Thyroid gland (tissue), 4 donors: Measurements from ENCODE around the gene TBC1D17. TPM values are rescaled to one million over a fixed set of nuclear protein-coding genes. Genes with fewer than 3 reads are reported as not detected.

Experiments
- DNase-seq, 2 donors: peaks; one replicate each; pipeline ENCODE4 v3.0.0-alpha.2; 2019
- H3K27ac ChIP-seq, 3 donors: fragments of 200-600 bp; sonication (generic); 1 replicate in 2 of 3; 2 replicates in 1 of 3; pipeline ENCODE4 v1.5.1; 2016 to 2019; ENCODE audit warnings: mild to moderate bottlenecking in 1 of 3, moderate library complexity in 1 of 3
- H3K27me3 ChIP-seq: fragments of 200-600 bp; sonication (generic); one replicate; pipeline ENCODE4 v1.5.1; 2019
- H3K36me3 ChIP-seq, 2 donors: fragments of 200-600 bp; sonication (generic); one replicate each; pipeline ENCODE4 v1.5.1; 2016 to 2019
- H3K4me1 ChIP-seq, 2 donors: fragments of 200-600 bp; sonication (generic); one replicate each; pipeline ENCODE4 v1.5.1; 2017 to 2019
- H3K4me3 ChIP-seq, 3 donors: fragments of 200-600 bp; sonication (generic); replicated peaks in 1 of 3; 1 replicate in 2 of 3; 2 replicates in 1 of 3; pipeline ENCODE4 v1.5.1; 2016; ENCODE audit warnings: mild to moderate bottlenecking in 1 of 3
- H3K9me3 ChIP-seq: fragments of 200-600 bp; sonication (generic); one replicate; pipeline ENCODE4 v1.5.1; 2017
- POLR2A ChIP-seq, 2 donors: fragments of 450-650 bp; IDR thresholded peaks; one replicate each; pipeline ENCODE4 v1.6.1; 2017; ENCODE audit warnings: antibody characterized with exemption in 2 of 2, mild to moderate bottlenecking in 2 of 2, moderate library complexity in 1 of 2
- WGBS, 2 donors: methylation state at CpG; one replicate each; pipeline ENCODE4 v1.1.5; 2017; 5-methylcytosine and 5-hydroxymethylcytosine counted together
- intact Hi-C: fragments of 100-400 bp; cut with DNase I; formaldehyde crosslinking; loops from one replicate; pipeline ENCODE4 v1.15.1; 2023
- total RNA-seq, 4 donors: library from RNA; depleted of rRNA; stranded (reverse); fragments of >200 nt; gene quantifications; one replicate each; pipeline ENCODE4 v1.2.3, GENCODE V29; 2016
- TF ChIP-seq, protein P1 (sequence below), 6 experiments: fragments of 200-600 bp in 3 of 6; fragments of 450-650 bp in 3 of 6; sonication (generic) in 3 of 6; IDR thresholded peaks; one replicate each; pipeline ENCODE4 v1.5.1; 2016 to 2019; ENCODE audit warnings: antibody characterized with exemption in 6 of 6, mild to moderate bottlenecking in 2 of 6, inconsistent platforms in 1 of 6, moderate library complexity in 1 of 6

TBC1D17 gene
- total RNA-seq, 4 donors from 2014 or later = 28.5 to 41.9 (median 39.7) TPM

DNA sequence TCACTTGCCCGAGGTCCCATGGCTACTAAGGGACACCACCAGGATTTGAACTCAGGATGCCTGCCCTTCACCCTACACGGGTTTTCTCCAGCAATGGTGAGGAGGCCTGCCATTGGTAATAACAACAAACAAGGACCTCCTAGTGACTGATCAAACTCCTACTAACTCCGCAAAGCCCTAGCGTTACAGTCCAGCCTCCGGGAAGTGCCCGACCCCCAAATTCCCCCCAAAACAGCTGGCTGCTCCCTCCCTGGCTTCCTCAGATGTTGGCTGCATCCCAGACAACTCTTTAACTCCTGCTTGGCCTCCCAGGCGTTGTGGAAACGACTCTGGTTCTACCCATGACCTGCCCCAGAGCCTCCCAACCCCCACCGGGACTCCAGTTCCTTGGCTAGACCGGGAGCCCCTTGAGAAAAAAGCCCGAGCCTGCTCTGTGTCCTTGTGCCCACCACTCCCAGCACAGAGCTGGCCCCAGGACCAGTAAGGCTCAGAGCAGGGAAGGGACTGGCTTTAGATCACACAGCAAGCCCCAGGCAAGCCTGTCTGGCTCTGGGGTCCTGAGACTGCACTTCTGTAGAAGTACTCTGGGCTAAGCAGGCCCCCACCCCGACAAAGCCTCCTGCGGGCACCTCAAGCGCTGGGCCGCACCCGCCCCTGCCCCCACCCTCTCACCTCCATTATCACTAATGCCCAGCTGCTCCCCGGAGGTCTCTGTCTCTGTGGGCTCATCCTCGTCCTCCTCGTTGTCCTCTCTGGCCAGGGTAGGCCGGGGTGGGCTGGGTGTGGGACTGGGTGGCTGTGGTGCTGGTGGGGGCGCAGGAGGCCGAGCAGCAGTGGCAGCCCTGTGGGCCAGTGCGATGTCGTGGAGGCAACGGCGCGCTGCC lies 5.0 kb upstream of the TBC1D17 start:
- H3K27me3 ChIP-seq = no peaks in the 10 kb centered on the region
- peaks cover 3 to 7% of the 10 kb centered on the region in 2 donors for H3K36me3 ChIP-seq
- no peak for DNase-seq
- no peaks in the 10 kb centered on the region for H3K9me3 ChIP-seq
- TF ChIP-seq POLR2A (IDR thresholded peaks at IDR 0.05) = no peak
- TF ChIP-seq, protein P1, sequence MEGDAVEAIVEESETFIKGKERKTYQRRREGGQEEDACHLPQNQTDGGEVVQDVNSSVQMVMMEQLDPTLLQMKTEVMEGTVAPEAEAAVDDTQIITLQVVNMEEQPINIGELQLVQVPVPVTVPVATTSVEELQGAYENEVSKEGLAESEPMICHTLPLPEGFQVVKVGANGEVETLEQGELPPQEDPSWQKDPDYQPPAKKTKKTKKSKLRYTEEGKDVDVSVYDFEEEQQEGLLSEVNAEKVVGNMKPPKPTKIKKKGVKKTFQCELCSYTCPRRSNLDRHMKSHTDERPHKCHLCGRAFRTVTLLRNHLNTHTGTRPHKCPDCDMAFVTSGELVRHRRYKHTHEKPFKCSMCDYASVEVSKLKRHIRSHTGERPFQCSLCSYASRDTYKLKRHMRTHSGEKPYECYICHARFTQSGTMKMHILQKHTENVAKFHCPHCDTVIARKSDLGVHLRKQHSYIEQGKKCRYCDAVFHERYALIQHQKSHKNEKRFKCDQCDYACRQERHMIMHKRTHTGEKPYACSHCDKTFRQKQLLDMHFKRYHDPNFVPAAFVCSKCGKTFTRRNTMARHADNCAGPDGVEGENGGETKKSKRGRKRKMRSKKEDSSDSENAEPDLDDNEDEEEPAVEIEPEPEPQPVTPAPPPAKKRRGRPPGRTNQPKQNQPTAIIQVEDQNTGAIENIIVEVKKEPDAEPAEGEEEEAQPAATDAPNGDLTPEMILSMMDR (IDR thresholded peaks at IDR 0.05) = no peak
- H3K4me3 ChIP-seq = no peak overlapping the region
- no peak overlapping the region for H3K27ac ChIP-seq
- intact Hi-C loops = loop anchor here (10.0 kb wide), 1 partner anchor 108 kb away; the partner anchor contains the start of genes AP2A1 and TSKS
- WGBS, 2 donors = 83 to 88% methylated on average over 16 to 26 of the region's 27 CpGs
- peaks cover 25 to 36% of the 10 kb centered on the region in 2 donors for H3K4me1 ChIP-seq

DNA sequence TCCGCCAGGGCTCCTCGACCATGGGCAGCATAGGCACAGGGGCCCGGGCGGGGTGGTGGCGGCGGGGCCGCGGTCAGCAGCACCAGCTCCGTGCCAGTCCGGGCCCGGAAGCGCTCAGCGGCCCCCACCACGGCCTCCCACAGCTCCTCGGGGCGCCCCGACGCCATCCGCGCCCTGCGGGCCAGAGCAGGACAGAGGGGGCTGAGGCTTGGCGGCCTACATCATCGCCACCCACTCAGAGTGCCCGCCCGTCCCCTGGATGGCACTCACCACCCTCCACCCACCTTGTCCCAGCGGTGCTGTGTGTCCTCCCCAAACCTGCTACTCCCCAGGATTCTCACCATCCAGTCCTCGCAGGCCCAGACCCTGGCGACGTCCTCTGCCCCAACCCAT lies 4.4 kb upstream of the TBC1D17 start:
- DNase-seq = no peak
- Histone ChIP-seq H3K36me3 (peaks cover 3 to 7% of the 10 kb centered on the region in 2 donors), H3K4me3 (no peak overlapping the region), H3K9me3 (no peaks in the 10 kb centered on the region), H3K27ac (no peak overlapping the region), H3K4me1 (peaks cover 27 to 36% of the 10 kb centered on the region in 2 donors), H3K27me3 (no peaks in the 10 kb centered on the region)
- intact Hi-C loops = loop anchor here (10.0 kb wide), 1 partner anchor 108 kb away; the partner anchor contains the start of genes AP2A1 and TSKS
- TF ChIP-seq, protein P1 (IDR thresholded peaks at IDR 0.05) = no peak
- WGBS, 2 donors = 96% methylated on average over 6 to 29 of the region's 29 CpGs

DNA sequence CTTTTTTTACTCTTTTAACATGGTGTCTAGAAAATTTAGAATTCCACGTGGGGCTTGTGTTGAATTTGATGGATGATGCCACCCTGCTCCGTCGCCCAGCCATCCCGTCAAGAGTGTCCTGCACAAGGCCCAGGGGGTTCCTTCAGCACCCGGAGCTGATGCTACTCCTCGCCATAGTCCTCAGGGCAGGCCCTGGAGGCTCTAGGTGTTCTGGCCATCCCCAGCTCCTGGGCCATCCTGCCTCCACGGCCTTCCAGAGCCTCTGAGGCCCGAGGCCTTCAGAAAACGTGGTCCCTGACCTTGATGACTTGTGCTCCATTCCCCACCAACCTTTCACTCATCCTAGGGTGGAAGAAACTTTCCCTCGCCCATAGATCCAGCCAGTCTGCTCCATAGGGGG lies 3.7 kb upstream of the TBC1D17 start:
- intact Hi-C loops = loop anchor here (10.0 kb wide), 1 partner anchor 109 kb away; the partner anchor contains the start of genes AP2A1 and TSKS
- H3K9me3 ChIP-seq = no peaks in the 10 kb centered on the region
- no peak for DNase-seq
- no peaks in the 10 kb centered on the region for H3K27me3 ChIP-seq
- TF ChIP-seq POLR2A (IDR thresholded peaks at IDR 0.05) = no peak
- TF ChIP-seq, protein P1 (IDR thresholded peaks at IDR 0.05) = no peak
- peaks cover 3 to 7% of the 10 kb centered on the region in 2 donors for H3K36me3 ChIP-seq
- no peak overlapping the region for H3K27ac ChIP-seq
- no peak overlapping the region for H3K4me3 ChIP-seq
- WGBS, 2 donors = 89 to 92% methylated on average over 10 of the region's 10 CpGs
- peaks cover 25 to 35% of the 10 kb centered on the region in 2 donors for H3K4me1 ChIP-seq

DNA sequence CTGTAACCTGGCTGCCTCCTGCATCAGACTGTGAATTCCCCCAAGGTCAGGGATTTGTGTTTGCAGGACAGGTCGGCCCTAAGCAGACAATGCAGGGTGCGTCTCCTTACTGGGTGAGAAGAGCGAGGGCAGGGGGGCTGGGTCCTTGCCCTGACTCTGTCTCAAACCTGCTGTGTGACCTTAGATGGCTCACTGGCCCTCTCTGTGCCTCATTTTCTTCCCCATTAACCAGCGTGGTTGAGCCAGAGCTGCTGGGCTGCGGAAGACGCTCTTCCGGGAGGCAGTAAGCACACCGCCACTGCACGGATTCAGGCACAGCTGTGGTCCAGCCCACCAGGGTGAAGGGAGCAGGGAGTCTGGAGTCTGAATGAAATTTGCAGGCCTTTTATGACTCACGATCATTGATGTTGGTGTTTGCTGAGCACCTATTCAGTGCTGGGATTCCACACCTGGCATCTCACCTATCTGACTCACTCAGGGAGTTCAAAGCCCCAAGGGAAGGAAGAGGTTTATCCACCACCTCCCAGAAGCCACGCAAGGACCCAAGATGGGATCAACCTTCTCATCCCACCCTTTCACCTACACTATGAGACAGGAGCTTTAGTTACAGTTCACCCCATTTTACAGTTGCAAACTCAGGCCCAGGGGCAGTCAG lies 2.9 kb upstream of the TBC1D17 start:
- WGBS, 2 donors = 95% methylated on average over 11 of the region's 11 CpGs
- intact Hi-C loops = loop anchor here (10.0 kb wide), 1 partner anchor 110 kb away; the partner anchor contains the start of genes AP2A1 and TSKS
- no peak overlapping the region for H3K27ac ChIP-seq

More for the DNA sequence above, 2.9 kb upstream of the TBC1D17 start:
- Histone ChIP-seq H3K4me1 (peaks cover 22 to 32% of the 10 kb centered on the region in 2 donors), H3K9me3 (no peaks in the 10 kb centered on the region), H3K4me3 (no peak overlapping the region), H3K27me3 (no peaks in the 10 kb centered on the region), H3K36me3 (peaks cover 7 to 8% of the 10 kb centered on the region in 2 donors)
- DNase-seq = no peak
- TF ChIP-seq POLR2A (IDR thresholded peaks at IDR 0.05) = no peak
- TF ChIP-seq, protein P1 (IDR thresholded peaks at IDR 0.05) = no peak
